Spleen (tissue), 13 donors: ENCODE measurements around the gene MLKL. TPM values are rescaled to one million over a fixed set of nuclear protein-coding genes. Genes with fewer than 3 reads are reported as not detected.

Source experiments
- DNase-seq: peaks from one replicate; pipeline ENCODE4 v3.0.0-alpha.2; 2020
- H3K27ac ChIP-seq, 8 donors: fragments of 200-600 bp; sonication (generic) in 7 of 8; 1 replicate in 4 of 8; 2 replicates in 4 of 8; pipeline versions ENCODE4 v1.5.0 to v1.8.0; 2016 to 2021; ENCODE audit warnings: inconsistent platforms in 4 of 8, mild to moderate bottlenecking in 4 of 8, moderate library complexity in 1 of 8
- H3K27me3 ChIP-seq, 7 donors: fragments of 200-600 bp; sonication (generic) in 6 of 7; replicated peaks in 1 of 7; 1 replicate in 4 of 7; 2 replicates in 3 of 7; pipeline versions ENCODE4 v1.5.0 to v1.8.0; 2016 to 2021; ENCODE audit warnings: inconsistent platforms in 3 of 7, mild to moderate bottlenecking in 1 of 7
- H3K36me3 ChIP-seq, 6 donors: fragments of 200-600 bp; sonication (generic) in 5 of 6; 1 replicate in 4 of 6; 2 replicates in 2 of 6; pipeline versions ENCODE4 v1.5.0 to v1.8.0; 2016 to 2021; ENCODE audit warnings: inconsistent platforms in 2 of 6
- H3K4me1 ChIP-seq, 6 donors: fragments of 200-600 bp; sonication (generic) in 5 of 6; 1 replicate in 3 of 6; 2 replicates in 3 of 6; pipeline versions ENCODE4 v1.5.0 to v1.8.0; 2016 to 2021; ENCODE audit warnings: inconsistent platforms in 3 of 6
- H3K4me3 ChIP-seq, 8 donors: fragments of 200-600 bp; sonication (generic) in 7 of 8; 1 replicate in 4 of 8; 2 replicates in 4 of 8; pipeline versions ENCODE4 v1.5.0 to v1.8.0; 2016 to 2021; ENCODE audit warnings: inconsistent platforms in 4 of 8, mild to moderate bottlenecking in 4 of 8, moderate library complexity in 2 of 8
- H3K9me3 ChIP-seq, 8 donors: fragments of 200-600 bp; sonication (generic) in 7 of 8; 1 replicate in 4 of 8; 2 replicates in 4 of 8; pipeline versions ENCODE4 v1.5.0 to v1.8.0; 2016 to 2021; ENCODE audit warnings: inconsistent platforms in 4 of 8
- CTCF ChIP-seq, 11 experiments: fragments of 200-600 bp in 7 of 11; fragments of 450-650 bp in 4 of 11; sonication (generic) in 4 of 11; IDR thresholded peaks in 8 of 11; conservative IDR thresholded peaks in 3 of 11; 1 replicate in 7 of 11; 2 replicates in 4 of 11; pipeline versions ENCODE4 v1.4.0 to v1.8.0; 2016 to 2021; ENCODE audit warnings: antibody characterized with exemption in 11 of 11, inconsistent platforms in 4 of 11, mild to moderate bottlenecking in 1 of 11
- POLR2A ChIP-seq, 3 donors: fragments of 450-650 bp; IDR thresholded peaks; one replicate each; pipeline ENCODE4 v1.5.1; 2017; ENCODE audit warnings: antibody characterized with exemption in 3 of 3, mild to moderate bottlenecking in 1 of 3
- POLR2AphosphoS5 ChIP-seq, 3 donors: sonication (generic); formaldehyde crosslinking; IDR thresholded peaks; one replicate each; pipeline ENCODE4 v1.5.1; 2017; ENCODE audit warnings: antibody characterized with exemption in 3 of 3
- WGBS, 5 donors: extraction: QIAGEN DNeasy Blood & Tissue Kit in 3 of 5; methylation state at CpG; one replicate each; pipeline versions ENCODE4 v1.1.5 to v1.1.7; 2013 to 2018; 5-methylcytosine and 5-hydroxymethylcytosine counted together
- intact Hi-C: fragments of 100-400 bp; cut with DNase I; formaldehyde crosslinking; loops from one replicate; pipeline ENCODE4 v1.15.0; 2023; ENCODE audit warnings: low total_unique reads
- long read RNA-seq, 2 donors: transcript quantifications; one replicate each; lab custom pipeline, GENCODE V29; 2026
- polyA plus RNA-seq, 3 donors: library from polyadenylated mRNA; stranded (reverse); fragments of 200-250 nt; gene quantifications; one replicate each; pipeline ENCODE4 v1.2.1, GENCODE V29; 2013
- total RNA-seq, 7 donors: library from RNA; depleted of rRNA in 3 of 7; stranded (reverse); fragments of >200 nt in 3 of 7; fragmentation: NEBNext Ultra II Directional in 4 of 7; extraction: Animal tissue kit (Norgen Biotek cat#: 25700) in 4 of 7; gene quantifications; one replicate each; pipeline versions ENCODE4 v1.1.0 to v1.2.1, GENCODE V29; 2016 to 2021
- donor health status: healthy with polysubstance abuse.
- donor health status: DM: no; HTN: no; CAD: no; lungs with moderate emphysema.
- donor health status: DM: no; HTN: no; CAD: no.
- donor health status: Bipolar disorder and iron deficiency.
- donor health status: healthy.
- donor health status: DM: no; HTN: no; CAD: no.
- donor health status: DM: yes; HTN: yes; CAD: no.

Gene MLKL
- total RNA-seq: 10 to 100 TPM; 45.1 to 69.6 (median 52.7) TPM
- polyA plus RNA-seq: 10 to 100 TPM; 21.4 to 39.0 (median 32.1) TPM
- long read RNA-seq, donor 1, partial matches to known transcripts: 0 of 1 reads
- long read RNA-seq, donor 1, other reads (novel, unspliced or antisense): 0 of 1 reads
- long read RNA-seq, donor 2: 0 reads

GRCh38 chr16:74700438-74701225, at the start of gene MLKL:
TSS of gene MLKL (minus strand) at chr16:74700862. CDS start at chr16:74695757, 5,105 bp downstream.
- Histone ChIP-seq H3K4me3 (peak within 1 kb of the TSS; percentile 54 to 98 (median 86)), H3K27ac (peak within 1 kb of the TSS; percentile 76 to 98 (median 96)), H3K27me3 (no peaks in the 10 kb centered on the region), H3K36me3 (peaks cover 0 to 11% (median 0%) of the 10 kb centered on the region in 6 donors), H3K4me1 (peaks cover 31 to 71% (median 54%) of the 10 kb centered on the region in 6 donors), H3K9me3 (no peaks in the 10 kb centered on the region)
- intact Hi-C loops: no loop called here
- TF ChIP-seq CTCF (IDR thresholded peaks at IDR 0.05 in 8 of 11, conservative IDR thresholded peaks at IDR 0.05 in 3 of 11) (peak in 3 of 11 experiments; percentile 13 to 19 (median 14)), POLR2AphosphoS5 (IDR thresholded peaks at IDR 0.05) (peak; percentile 74 to 89 (median 83)), POLR2A (IDR thresholded peaks at IDR 0.05) (peak in 1 of 3 donors; percentile 49)
- WGBS, 5 donors: 0 to 1% (median 1%) methylated on average over 22 to 35 of the region's 35 CpGs
- DNase-seq: peak; percentile 93

- Histone ChIP-seq H3K4me3 (no peak overlapping the region), H3K9me3 (no peaks in the 10 kb centered on the region), H3K36me3 (no peaks in the 10 kb centered on the region), H3K27ac (no peak overlapping the region), H3K4me1 (no peaks in the 10 kb centered on the region), H3K27me3 (peaks cover 0 to 10% (median 0%) of the 10 kb centered on the region in 7 donors)
- DNase-seq: peak; percentile 49
- WGBS, 5 donors: 63 to 80% (median 72%) methylated on average over 19 to 20 of the region's 20 CpGs
- intact Hi-C loops: no loop called here
- no peak for TF ChIP-seq POLR2A (IDR thresholded peaks at IDR 0.05)
- no peak for TF ChIP-seq POLR2AphosphoS5 (IDR thresholded peaks at IDR 0.05)
- TF ChIP-seq CTCF (IDR thresholded peaks at IDR 0.05 in 8 of 11, conservative IDR thresholded peaks at IDR 0.05 in 3 of 11): no peak
Observed at GRCh38 chr16:74749291-74750055, 48.8 kb upstream of the MLKL start.

DNA sequence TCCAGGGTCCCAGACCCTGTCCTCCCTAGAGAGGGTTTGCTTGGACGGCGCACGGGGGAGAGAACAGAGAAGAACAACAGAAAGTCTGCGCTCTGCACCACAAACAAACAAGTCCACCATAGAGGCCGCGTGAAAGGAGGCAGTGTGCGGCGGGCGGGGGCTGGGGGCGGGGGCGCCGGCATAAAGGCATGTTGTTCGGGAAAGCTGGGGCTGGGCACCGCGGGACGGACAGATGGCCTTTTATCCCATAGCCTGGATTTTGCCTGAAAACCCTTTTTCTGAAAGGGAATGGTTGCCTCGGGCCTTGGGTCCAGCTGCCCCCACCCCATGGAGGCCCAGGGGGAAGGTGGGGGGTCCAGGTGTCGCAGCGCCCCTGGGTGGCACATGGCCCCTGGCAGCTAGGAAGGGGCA, 48.0 kb upstream of the MLKL start:
- no peak for TF ChIP-seq POLR2A (IDR thresholded peaks at IDR 0.05)
- no peak for TF ChIP-seq CTCF (IDR thresholded peaks at IDR 0.05 in 8 of 11, conservative IDR thresholded peaks at IDR 0.05 in 3 of 11)
- TF ChIP-seq POLR2AphosphoS5 (IDR thresholded peaks at IDR 0.05): no peak
- Histone ChIP-seq H3K27ac (no peak overlapping the region), H3K27me3 (peaks cover 0 to 14% (median 0%) of the 10 kb centered on the region in 7 donors), H3K4me3 (no peak overlapping the region), H3K36me3 (no peaks in the 10 kb centered on the region), H3K9me3 (no peaks in the 10 kb centered on the region), H3K4me1 (no peaks in the 10 kb centered on the region)
- intact Hi-C loops: no loop called here
- 93 to 94% (median 94%) methylated on average over 17 to 19 of the region's 19 CpGs for WGBS, 5 donors
- DNase-seq: peak; percentile 36
